SU-DHL-6 (cell line): ENCODE data around the gene INTS12.

ENCODE experiments used
- CTCF ChIP-seq: fragments of 200-600 bp; sonication (generic); IDR thresholded peaks from one replicate; pipeline ENCODE4 v1.5.1; 2017; ENCODE audit warnings: antibody characterized with exemption, mild to moderate bottlenecking, low read length, moderate library complexity; ENCODE audit not compliant: insufficient read depth, poor library complexity, severe bottlenecking
- EZH2phosphoT487 ChIP-seq: fragments of 200-600 bp; sonication (generic), shearing (Covaris generic); conservative IDR thresholded peaks from 2 replicates; pipeline ENCODE4 v1.6.1; 2018; ENCODE audit warnings: mild to moderate bottlenecking, antibody characterized with exemption, low read length, moderate library complexity, mixed read lengths

DNA sequence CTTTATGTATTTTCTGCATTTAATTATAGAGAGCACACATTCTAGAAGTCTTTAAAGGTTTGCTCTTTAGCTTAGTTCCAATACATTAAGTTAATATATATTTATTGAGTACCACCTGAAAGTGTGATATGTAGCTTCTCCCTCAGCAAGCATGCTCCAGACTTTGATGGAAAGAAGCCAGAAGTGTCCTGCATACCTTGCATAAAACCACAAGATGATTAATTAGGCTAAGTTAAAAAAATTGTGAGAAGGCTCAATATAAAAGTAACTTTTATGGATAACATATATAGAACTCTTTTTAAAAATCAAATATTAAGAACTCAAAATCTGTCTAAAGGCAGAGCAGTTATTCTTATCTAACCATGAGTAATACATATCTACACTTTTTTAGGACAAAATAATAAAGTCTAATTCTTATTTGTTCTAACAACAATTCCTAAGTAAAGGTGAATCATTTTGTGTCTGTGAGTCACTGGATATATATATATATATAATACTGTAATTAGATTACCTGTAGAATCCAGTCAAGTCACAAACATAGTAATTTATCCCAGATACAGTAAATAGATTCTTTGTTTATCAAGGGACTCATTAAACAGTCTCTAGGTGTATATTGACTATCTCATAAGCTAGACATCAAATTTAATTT, 51.2 kb downstream of the INTS12 start:
- TF ChIP-seq CTCF = no peak
- TF ChIP-seq EZH2phosphoT487 = no peak
